ENCODE measurements around the gene NPTX1.
A peak's percentile ranks its signal among the peaks of the same experiment; 100 is the strongest.

The NPTX1 gene

DNA sequence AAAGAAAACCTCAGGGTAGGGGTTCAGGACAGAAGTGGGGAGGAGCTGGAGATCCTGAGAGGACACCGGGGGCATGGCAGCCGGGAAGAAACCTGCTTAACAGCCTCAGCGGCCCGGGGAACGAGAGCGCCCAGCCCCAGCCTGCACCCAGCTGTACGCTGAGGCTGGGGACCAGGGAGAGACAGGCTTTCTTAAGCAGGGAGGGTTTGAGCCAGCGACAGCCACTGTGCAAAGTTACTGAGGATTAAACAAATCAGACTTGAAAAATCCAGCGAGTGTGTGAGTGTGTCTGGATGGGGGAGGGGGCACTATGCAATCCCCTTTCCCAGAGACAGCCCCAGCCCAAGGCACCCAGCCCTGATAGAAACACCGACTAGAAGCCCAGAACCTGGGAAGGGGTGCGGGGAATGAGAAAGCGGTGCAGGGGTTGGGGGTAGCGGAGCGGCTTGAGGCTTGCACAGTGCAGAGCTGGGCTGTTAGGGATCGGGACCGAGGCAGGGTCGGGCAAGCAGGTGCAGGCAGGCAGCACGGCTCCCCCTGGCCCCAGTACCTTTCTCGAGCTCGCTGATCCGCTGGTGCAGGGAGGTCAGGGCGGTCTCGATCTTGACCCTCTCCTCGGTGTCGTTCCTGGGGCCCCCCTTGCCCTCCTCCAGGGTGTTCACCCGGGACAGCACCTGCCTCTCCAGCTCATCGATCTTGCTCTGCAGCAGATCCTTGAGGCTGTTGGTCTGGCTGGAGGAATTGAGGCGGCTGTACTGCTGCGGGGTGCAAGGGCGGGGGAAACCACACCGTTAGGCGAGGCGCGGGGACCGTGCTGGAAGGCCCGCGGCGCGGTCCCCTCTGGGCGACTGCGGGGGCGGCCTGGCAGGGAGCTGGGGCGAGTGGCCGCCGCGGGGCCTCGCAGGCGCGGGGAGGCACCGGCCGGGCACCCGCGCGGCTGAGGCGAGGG, 1.2 kb downstream of the NPTX1 start:
- H3K9me3 ChIP-seq (ENCODE audit: control insufficient read depth, insufficient read depth, low read length) = no peaks in the 10 kb centered on the region
- H3K27me3 ChIP-seq (ENCODE audit: control insufficient read depth, low read length) = peaks cover 24% of the 10 kb centered on the region
- H3K27ac ChIP-seq (ENCODE audit: low read depth, low read length) = no peak overlapping the region
- peak overlapping the region; percentile 60 for H3K4me2 ChIP-seq (ENCODE audit: low read length)
- no peaks in the 10 kb centered on the region for H3F3A ChIP-seq (ENCODE audit: control insufficient read depth, insufficient read depth)
- peaks cover 14% of the 10 kb centered on the region for H3K4me1 ChIP-seq (ENCODE audit: control insufficient read depth, low read length)
- peak overlapping the region; percentile 43 for H3K4me3 ChIP-seq (ENCODE audit: low read length)
- no peaks in the 10 kb centered on the region for H3K36me3 ChIP-seq (ENCODE audit: control insufficient read depth, low read length)
- TF ChIP-seq EZH2phosphoT487 (IDR thresholded peaks at IDR 0.05; ENCODE audit: borderline replicate concordance, low read length) = no peak; the same call in 1 of the 2 replicates
- TF ChIP-seq, protein P1, sequence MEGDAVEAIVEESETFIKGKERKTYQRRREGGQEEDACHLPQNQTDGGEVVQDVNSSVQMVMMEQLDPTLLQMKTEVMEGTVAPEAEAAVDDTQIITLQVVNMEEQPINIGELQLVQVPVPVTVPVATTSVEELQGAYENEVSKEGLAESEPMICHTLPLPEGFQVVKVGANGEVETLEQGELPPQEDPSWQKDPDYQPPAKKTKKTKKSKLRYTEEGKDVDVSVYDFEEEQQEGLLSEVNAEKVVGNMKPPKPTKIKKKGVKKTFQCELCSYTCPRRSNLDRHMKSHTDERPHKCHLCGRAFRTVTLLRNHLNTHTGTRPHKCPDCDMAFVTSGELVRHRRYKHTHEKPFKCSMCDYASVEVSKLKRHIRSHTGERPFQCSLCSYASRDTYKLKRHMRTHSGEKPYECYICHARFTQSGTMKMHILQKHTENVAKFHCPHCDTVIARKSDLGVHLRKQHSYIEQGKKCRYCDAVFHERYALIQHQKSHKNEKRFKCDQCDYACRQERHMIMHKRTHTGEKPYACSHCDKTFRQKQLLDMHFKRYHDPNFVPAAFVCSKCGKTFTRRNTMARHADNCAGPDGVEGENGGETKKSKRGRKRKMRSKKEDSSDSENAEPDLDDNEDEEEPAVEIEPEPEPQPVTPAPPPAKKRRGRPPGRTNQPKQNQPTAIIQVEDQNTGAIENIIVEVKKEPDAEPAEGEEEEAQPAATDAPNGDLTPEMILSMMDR (IDR thresholded peaks at IDR 0.05; ENCODE audit: low read depth, low read length, poor library complexity, severe bottlenecking) = no peak
- no peaks in the 10 kb centered on the region for H3K9me2 ChIP-seq (replicated peaks; ENCODE audit: control insufficient read depth, low read length)
- no peaks in the 10 kb centered on the region for H4K20me1 ChIP-seq (ENCODE audit: control insufficient read depth, insufficient read depth, low read depth, low read length)
- no peaks in the 10 kb centered on the region for H3K79me2 ChIP-seq (ENCODE audit: control insufficient read depth, low read length)

DNA sequence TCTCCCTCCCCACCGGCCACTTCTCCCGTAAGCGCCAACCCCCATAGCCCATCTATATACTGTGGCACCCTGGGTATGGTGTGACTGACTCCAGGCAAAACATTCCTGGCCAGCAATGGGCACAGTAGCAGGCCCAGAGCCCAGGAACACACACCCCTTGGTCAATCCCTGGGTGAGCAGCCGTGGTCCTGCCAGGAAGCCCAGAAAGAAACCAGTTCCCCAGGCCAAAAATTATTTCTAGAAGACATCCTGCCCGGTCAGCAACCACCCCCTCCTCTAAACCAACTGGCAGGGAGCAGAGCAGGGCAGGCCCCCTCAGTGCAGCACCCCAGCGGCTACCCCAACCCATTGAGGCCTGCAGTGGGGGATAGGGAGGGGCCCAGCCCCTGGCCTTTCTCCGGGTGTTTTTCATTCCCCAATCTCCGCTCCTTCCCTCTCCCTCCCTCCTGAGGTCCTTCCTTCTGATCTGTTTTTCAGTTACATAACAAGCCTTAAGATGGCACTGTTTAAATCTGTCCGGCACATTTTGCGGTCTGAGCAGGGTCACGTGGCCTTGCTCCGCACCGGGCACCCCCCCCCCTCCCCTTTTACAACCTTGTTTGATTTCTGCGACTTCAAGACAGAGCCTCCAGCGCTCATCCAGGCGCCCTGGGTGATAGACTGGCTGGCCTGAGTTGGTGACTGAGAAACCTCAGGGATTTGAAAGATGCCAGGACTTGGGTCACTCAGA, 2.0 kb downstream of the NPTX1 start:
- H3K4me1 ChIP-seq (ENCODE audit: control insufficient read depth, low read length) = peaks cover 14% of the 10 kb centered on the region
- peak overlapping the region; percentile 43 for H3K4me3 ChIP-seq (ENCODE audit: low read length)
- TF ChIP-seq, protein P1 (IDR thresholded peaks at IDR 0.05; ENCODE audit: low read depth, low read length, poor library complexity, severe bottlenecking) = peak; percentile 19
- no peak for TF ChIP-seq EZH2phosphoT487 (IDR thresholded peaks at IDR 0.05; ENCODE audit: borderline replicate concordance, low read length)
- H3K9me3 ChIP-seq (ENCODE audit: control insufficient read depth, insufficient read depth, low read length) = no peaks in the 10 kb centered on the region
- no peaks in the 10 kb centered on the region for H3K36me3 ChIP-seq (ENCODE audit: control insufficient read depth, low read length)
- H3F3A ChIP-seq (ENCODE audit: control insufficient read depth, insufficient read depth) = no peaks in the 10 kb centered on the region
- H3K79me2 ChIP-seq (ENCODE audit: control insufficient read depth, low read length) = no peaks in the 10 kb centered on the region
- peak overlapping the region; percentile 60 for H3K4me2 ChIP-seq (ENCODE audit: low read length)
- no peaks in the 10 kb centered on the region for H3K9me2 ChIP-seq (replicated peaks; ENCODE audit: control insufficient read depth, low read length)
- H3K27me3 ChIP-seq (ENCODE audit: control insufficient read depth, low read length) = peaks cover 24% of the 10 kb centered on the region
- no peak overlapping the region for H3K27ac ChIP-seq (ENCODE audit: low read depth, low read length)
- H4K20me1 ChIP-seq (ENCODE audit: control insufficient read depth, insufficient read depth, low read depth, low read length) = no peaks in the 10 kb centered on the region

DNA sequence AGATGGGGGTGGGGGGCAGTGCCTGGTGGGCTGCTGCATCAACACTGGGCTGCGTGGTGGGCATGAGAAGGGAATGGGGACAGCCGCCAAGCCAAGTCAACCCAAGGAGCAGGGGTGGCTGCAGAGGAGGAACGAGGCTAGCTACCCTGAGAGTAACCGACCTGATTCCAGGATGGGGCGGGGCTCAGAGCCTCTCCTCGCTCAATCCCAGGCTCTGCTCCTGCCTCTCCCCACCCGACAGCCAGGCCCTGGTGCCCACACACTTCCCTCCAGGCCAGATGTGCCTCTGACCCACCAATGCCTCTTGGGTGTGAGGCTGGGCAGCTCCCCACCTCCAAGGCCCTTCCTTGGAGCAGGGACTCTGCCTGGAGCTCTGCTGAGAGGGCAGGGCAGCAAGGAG, 2.7 kb downstream of the NPTX1 start:
- H3K27ac ChIP-seq (ENCODE audit: low read depth, low read length) = no peak overlapping the region
- H3K4me3 ChIP-seq (ENCODE audit: low read length) = no peak overlapping the region
- no peaks in the 10 kb centered on the region for H3K9me2 ChIP-seq (replicated peaks; ENCODE audit: control insufficient read depth, low read length)
- H3F3A ChIP-seq (ENCODE audit: control insufficient read depth, insufficient read depth) = no peaks in the 10 kb centered on the region
- H3K4me2 ChIP-seq (ENCODE audit: low read length) = no peak overlapping the region
- H3K4me1 ChIP-seq (ENCODE audit: control insufficient read depth, low read length) = peaks cover 14% of the 10 kb centered on the region
- H3K36me3 ChIP-seq (ENCODE audit: control insufficient read depth, low read length) = no peaks in the 10 kb centered on the region
- H3K79me2 ChIP-seq (ENCODE audit: control insufficient read depth, low read length) = no peaks in the 10 kb centered on the region
- TF ChIP-seq, protein P1 (IDR thresholded peaks at IDR 0.05; ENCODE audit: low read depth, low read length, poor library complexity, severe bottlenecking) = no peak
- no peak for TF ChIP-seq EZH2phosphoT487 (IDR thresholded peaks at IDR 0.05; ENCODE audit: borderline replicate concordance, low read length)
- H4K20me1 ChIP-seq (ENCODE audit: control insufficient read depth, insufficient read depth, low read depth, low read length) = no peaks in the 10 kb centered on the region
- no peaks in the 10 kb centered on the region for H3K9me3 ChIP-seq (ENCODE audit: control insufficient read depth, insufficient read depth, low read length)
- peaks cover 24% of the 10 kb centered on the region for H3K27me3 ChIP-seq (ENCODE audit: control insufficient read depth, low read length)

Data from DOHH2 (cell line).